ENCODE data around the gene MEGF11. TPM values are rescaled to one million over a fixed set of nuclear protein-coding genes. Genes with fewer than 3 reads are reported as not detected.

Gene MEGF11
- total RNA-seq, 4 donors from 2014 or later, result 0.76 TPM; not detected in 3

DNA sequence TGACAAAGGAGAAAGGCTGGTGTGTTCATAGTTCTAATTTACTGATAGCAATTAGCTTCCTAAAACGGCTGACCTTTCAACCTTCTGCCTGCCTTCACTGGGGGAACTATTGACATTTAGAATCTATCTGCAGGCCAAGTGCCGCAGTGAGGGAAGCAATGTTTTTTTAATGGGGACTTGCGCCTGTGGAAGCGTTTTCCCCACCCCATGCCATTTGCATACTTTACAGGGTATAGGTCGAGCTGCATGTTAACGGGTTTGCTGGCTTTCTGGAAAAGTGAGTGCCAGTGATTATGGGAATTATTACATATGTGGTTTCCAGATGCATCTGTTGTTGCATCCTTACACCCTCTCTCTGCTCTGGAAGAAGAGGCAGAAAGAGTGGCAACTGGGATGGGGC, 204.2 kb downstream of the MEGF11 start:
- H3K4me1 ChIP-seq, result no peaks in the 10 kb centered on the region
- DNase-seq, result no peak
- intact Hi-C loops (cut with DNase I; ENCODE audit: low total_unique reads), result no loop called here
- H3K9me3 ChIP-seq, result no peaks in the 10 kb centered on the region
- no peak overlapping the region for H3K27ac ChIP-seq
- no peak overlapping the region for H3K4me3 ChIP-seq
- H3K36me3 ChIP-seq, result no peaks in the 10 kb centered on the region
- no peaks in the 10 kb centered on the region for H3K27me3 ChIP-seq
- TF ChIP-seq, protein P1, sequence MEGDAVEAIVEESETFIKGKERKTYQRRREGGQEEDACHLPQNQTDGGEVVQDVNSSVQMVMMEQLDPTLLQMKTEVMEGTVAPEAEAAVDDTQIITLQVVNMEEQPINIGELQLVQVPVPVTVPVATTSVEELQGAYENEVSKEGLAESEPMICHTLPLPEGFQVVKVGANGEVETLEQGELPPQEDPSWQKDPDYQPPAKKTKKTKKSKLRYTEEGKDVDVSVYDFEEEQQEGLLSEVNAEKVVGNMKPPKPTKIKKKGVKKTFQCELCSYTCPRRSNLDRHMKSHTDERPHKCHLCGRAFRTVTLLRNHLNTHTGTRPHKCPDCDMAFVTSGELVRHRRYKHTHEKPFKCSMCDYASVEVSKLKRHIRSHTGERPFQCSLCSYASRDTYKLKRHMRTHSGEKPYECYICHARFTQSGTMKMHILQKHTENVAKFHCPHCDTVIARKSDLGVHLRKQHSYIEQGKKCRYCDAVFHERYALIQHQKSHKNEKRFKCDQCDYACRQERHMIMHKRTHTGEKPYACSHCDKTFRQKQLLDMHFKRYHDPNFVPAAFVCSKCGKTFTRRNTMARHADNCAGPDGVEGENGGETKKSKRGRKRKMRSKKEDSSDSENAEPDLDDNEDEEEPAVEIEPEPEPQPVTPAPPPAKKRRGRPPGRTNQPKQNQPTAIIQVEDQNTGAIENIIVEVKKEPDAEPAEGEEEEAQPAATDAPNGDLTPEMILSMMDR (IDR thresholded peaks at IDR 0.05), result no peak
- no peak for TF ChIP-seq POLR2A (IDR thresholded peaks at IDR 0.05)

DNA sequence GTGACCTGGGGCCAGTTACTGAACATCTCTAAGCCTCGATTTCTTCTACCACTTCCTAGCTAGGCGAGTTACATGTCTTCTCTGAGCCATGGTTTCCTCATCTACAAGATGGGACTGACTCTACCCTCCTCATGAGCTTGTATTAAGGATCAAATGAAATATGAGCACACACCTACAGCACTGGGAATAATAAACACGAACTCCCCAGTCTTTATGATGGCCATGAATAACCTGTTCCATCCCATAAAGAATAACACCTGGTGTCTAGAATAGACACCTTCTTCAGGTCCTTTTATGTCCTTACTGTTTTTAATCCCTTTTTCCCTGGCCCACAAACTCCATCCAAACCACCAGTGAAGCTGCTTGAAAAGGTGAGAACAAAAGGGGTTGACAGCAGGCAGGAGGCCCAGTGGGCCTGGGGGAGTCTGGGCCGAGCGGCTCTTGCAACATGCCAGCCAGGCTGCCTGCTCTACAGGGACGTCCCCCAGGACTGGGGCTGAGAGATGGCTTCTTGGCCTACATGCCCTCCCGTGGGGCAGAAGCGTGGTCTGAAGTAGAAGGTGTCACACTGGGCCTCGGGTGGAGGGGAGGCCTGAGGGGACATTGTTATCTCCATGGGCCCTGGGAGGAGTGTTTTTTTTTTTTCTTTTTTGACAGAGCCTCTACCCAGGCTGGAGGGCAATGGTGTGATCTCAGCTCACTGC, 206.1 kb downstream of the MEGF11 start:
- Histone ChIP-seq H3K4me1 (no peaks in the 10 kb centered on the region), H3K4me3 (no peak overlapping the region), H3K36me3 (no peaks in the 10 kb centered on the region), H3K9me3 (no peaks in the 10 kb centered on the region), H3K27ac (no peak overlapping the region), H3K27me3 (no peaks in the 10 kb centered on the region)
- DNase-seq, result no peak
- TF ChIP-seq, protein P1 (IDR thresholded peaks at IDR 0.05), result no peak
- no peak for TF ChIP-seq POLR2A (IDR thresholded peaks at IDR 0.05)
- intact Hi-C loops (cut with DNase I; ENCODE audit: low total_unique reads), result no loop called here

DNA sequence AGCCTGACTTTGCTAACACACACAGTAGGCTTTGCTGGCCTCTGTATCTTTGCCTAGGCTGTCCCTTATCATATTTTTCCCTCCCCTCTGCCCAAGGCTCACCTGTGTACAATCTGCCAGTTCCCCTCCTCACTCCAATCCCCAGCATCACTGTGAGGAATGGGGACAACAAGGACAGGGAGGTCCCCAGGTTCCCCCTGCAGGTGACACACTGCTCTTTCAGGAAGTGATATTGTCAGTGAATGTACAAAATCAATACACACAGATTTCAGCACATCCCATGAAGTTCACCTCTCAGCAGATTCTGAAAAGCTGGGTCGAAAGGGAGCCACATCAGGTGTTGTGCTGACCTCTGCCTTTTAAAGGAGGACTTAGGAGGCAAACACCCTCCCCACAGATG, 206.8 kb downstream of the MEGF11 start:
- Histone ChIP-seq H3K4me1 (no peaks in the 10 kb centered on the region), H3K4me3 (no peak overlapping the region), H3K36me3 (no peaks in the 10 kb centered on the region), H3K27ac (no peak overlapping the region), H3K9me3 (no peaks in the 10 kb centered on the region), H3K27me3 (no peaks in the 10 kb centered on the region)
- no peak for DNase-seq
- intact Hi-C loops (cut with DNase I; ENCODE audit: low total_unique reads), result no loop called here
- TF ChIP-seq POLR2A (IDR thresholded peaks at IDR 0.05), result no peak
- TF ChIP-seq, protein P1 (IDR thresholded peaks at IDR 0.05), result no peak

DNA sequence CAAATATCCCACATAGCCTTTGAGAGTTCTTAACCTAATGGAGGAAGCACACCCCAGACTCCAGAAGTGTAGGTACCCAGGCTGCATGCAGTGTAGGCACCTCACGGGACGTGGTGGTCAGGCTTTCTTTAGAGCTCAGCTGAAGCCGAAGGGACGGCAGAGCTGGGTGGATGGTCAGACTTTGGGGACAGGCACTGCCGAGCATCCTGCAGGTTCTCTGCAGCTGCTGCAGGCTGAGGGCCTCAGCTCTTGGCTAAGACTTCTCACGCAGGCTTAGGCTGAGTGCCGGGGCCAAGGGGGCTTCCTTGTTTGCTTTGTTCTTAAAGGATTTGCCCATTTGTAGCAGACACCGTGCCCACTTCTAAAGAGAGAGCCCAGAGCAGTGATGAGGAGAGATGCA, 207.2 kb downstream of the MEGF11 start:
- H3K27me3 ChIP-seq, result no peaks in the 10 kb centered on the region
- no peaks in the 10 kb centered on the region for H3K36me3 ChIP-seq
- no peak overlapping the region for H3K27ac ChIP-seq
- H3K4me3 ChIP-seq, result no peak overlapping the region
- H3K4me1 ChIP-seq, result no peaks in the 10 kb centered on the region
- no peak for DNase-seq
- no peaks in the 10 kb centered on the region for H3K9me3 ChIP-seq
- intact Hi-C loops (cut with DNase I; ENCODE audit: low total_unique reads), result no loop called here
- TF ChIP-seq, protein P1 (IDR thresholded peaks at IDR 0.05), result no peak
- no peak for TF ChIP-seq POLR2A (IDR thresholded peaks at IDR 0.05)

DNA sequence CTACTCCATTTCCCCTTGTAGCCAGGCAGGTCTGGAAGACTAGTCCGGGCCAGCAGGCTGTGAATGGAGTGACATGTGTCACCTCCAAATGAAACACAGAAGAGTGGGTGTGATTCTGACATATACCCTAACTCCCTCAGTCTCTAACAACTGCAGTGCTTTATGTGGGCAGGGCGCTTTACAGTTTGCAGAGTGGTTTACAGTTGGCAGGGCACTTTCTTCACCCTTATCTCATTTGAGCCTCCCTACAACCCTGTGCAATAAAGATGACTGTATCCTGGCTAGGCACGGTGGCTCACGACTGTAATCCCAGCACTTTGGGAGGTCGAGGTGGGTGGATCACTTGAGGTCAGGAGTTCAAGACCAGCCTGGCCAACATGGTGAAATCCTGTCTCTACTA, 208.0 kb downstream of the MEGF11 start:
- H3K27ac ChIP-seq, result no peak overlapping the region
- H3K4me1 ChIP-seq, result no peaks in the 10 kb centered on the region
- no peaks in the 10 kb centered on the region for H3K27me3 ChIP-seq
- intact Hi-C loops (cut with DNase I; ENCODE audit: low total_unique reads), result no loop called here
- no peak overlapping the region for H3K4me3 ChIP-seq
- H3K36me3 ChIP-seq, result no peaks in the 10 kb centered on the region
- TF ChIP-seq, protein P1 (IDR thresholded peaks at IDR 0.05), result no peak
- TF ChIP-seq POLR2A (IDR thresholded peaks at IDR 0.05), result no peak
- no peak for DNase-seq
- no peaks in the 10 kb centered on the region for H3K9me3 ChIP-seq

Data from uterus (tissue), 4 donors.